Measurements from ENCODE around the gene SNTG2. TPM values are rescaled to one million over a fixed set of nuclear protein-coding genes. Genes with fewer than 3 reads are reported as not detected.
"Not testable (repeated sequence)": the region's sequence is repeated elsewhere in the genome, so short reads cannot be mapped to it uniquely, and the experiment has no call there.

The SNTG2 gene
- total and polyA plus RNA-seq, 2 donors (not counting 3 experiments of a cell fraction or from before 2014, with no cell fraction given) = not detected

DNA sequence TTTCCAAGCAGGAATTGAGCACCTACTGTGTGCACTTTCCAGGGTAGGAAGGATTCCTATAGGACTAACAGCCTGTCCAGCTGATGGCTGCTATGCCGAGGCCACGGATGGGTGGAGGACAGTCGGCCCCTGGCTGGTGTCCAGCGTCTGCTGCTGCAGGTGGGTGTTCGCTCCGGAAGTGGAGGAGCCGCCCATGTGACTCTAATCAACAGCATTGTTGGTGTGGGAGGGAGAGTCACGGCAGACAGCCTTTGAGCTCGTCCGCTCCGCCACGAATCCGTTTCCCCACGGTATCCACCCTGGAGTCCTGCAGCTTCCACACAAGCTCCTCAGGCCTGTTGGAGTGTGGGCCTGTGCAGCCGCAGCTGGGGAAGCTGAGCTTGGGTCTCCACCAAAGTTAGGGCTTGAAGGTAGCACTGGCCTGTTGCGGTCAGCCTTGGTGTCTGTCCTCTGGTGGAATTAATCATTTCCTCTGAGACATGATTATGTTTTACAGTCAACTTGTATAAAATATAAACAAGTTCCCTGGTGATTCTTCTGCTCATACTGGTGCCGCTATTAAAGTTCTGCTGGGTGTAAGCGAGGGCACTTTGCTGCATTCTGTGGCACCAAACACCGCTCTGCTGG is 276.7 kb downstream of the SNTG2 start:
- dilution Hi-C loops (cut with MboI; ENCODE audit: extremely low pct_ligation_motif_present, low sequenced_read_pairs) (no loop called here), intact Hi-C loops (cut with micrococcal nuclease) (no loop called here)
- Histone ChIP-seq H3K4me3 (replicated peaks in 1 of 3; ENCODE audit: insufficient read depth in 1 of 3, low read depth in 1 of 3, low read length in 3 of 3) (no peak overlapping the region), H3K9me1 (replicated peaks; ENCODE audit: control insufficient read depth, extremely low read depth, insufficient read depth, low read length) (no peaks in the 10 kb centered on the region), H3K4me1 (ENCODE audit: control insufficient read depth, extremely low read depth, insufficient read depth, low read length) (no peaks in the 10 kb centered on the region), H3K9me3 (replicated peaks; ENCODE audit: control insufficient read depth, insufficient read depth, low read length) (peaks cover 12% of the 10 kb centered on the region), H3K36me3 (ENCODE audit: control insufficient read depth in 2 of 2, extremely low read depth in 1 of 2, insufficient read depth in 2 of 2, low read length in 2 of 2) (no peaks in the 10 kb centered on the region), H3K4me2 (ENCODE audit: insufficient read depth, low read length) (no peak overlapping the region), H4K20me1 (replicated peaks; ENCODE audit: control insufficient read depth, extremely low read depth, insufficient read depth, low read length) (no peaks in the 10 kb centered on the region), H3K27me3 (ENCODE audit: control insufficient read depth in 2 of 2, insufficient read depth in 2 of 2, low read length in 2 of 2) (no peaks in the 10 kb centered on the region), H3K79me2 (ENCODE audit: control insufficient read depth, insufficient read depth, low read length) (no peaks in the 10 kb centered on the region), H3K9ac (replicated peaks; ENCODE audit: extremely low read depth, insufficient read depth, low read length) (no peak overlapping the region), H3K27ac (ENCODE audit: insufficient read depth, low read depth, low read length) (no peak overlapping the region), H2AFZ (ENCODE audit: low read depth, low read length) (no peak overlapping the region)
- DNase-seq (ENCODE audit: low read depth, low spot score) (no peak), FAIRE-seq (no peak)
- POLR2A ChIA-PET = no interaction called here
- no TSS peak for BruUV-seq (replicated peaks)
- CTCF ChIA-PET = no interaction called here
- TF ChIP-seq FOS (IDR thresholded peaks at IDR 0.05; ENCODE audit: borderline replicate concordance, insufficient read depth, low read length) = no peak
- no peak for TF ChIP-seq JUN (IDR thresholded peaks at IDR 0.05; ENCODE audit: borderline replicate concordance, insufficient read depth, insufficient read length, low read depth)
- no peak for TF ChIP-seq MYC (IDR thresholded peaks at IDR 0.05; ENCODE audit: low read depth, low read length)
- no peak for TF ChIP-seq EZH2 (IDR thresholded peaks at IDR 0.05; ENCODE audit: borderline replicate concordance, low read depth, low read length, severe bottlenecking)
- no peak for TF ChIP-seq POLR2AphosphoS5 (IDR thresholded peaks at IDR 0.05; ENCODE audit: insufficient read depth, low read depth, low read length)
- TF ChIP-seq POLR2A (IDR thresholded peaks at IDR 0.05; ENCODE audit: low read depth, low read length) = no peak
- TF ChIP-seq GATA2 (IDR thresholded peaks at IDR 0.05; ENCODE audit: insufficient read depth, insufficient read length, low read depth, low read length) = no peak
- TF ChIP-seq, protein P1, sequence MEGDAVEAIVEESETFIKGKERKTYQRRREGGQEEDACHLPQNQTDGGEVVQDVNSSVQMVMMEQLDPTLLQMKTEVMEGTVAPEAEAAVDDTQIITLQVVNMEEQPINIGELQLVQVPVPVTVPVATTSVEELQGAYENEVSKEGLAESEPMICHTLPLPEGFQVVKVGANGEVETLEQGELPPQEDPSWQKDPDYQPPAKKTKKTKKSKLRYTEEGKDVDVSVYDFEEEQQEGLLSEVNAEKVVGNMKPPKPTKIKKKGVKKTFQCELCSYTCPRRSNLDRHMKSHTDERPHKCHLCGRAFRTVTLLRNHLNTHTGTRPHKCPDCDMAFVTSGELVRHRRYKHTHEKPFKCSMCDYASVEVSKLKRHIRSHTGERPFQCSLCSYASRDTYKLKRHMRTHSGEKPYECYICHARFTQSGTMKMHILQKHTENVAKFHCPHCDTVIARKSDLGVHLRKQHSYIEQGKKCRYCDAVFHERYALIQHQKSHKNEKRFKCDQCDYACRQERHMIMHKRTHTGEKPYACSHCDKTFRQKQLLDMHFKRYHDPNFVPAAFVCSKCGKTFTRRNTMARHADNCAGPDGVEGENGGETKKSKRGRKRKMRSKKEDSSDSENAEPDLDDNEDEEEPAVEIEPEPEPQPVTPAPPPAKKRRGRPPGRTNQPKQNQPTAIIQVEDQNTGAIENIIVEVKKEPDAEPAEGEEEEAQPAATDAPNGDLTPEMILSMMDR (IDR thresholded peaks at IDR 0.05; ENCODE audit: extremely low read depth in 1 of 2, insufficient read depth in 1 of 2, low read depth in 1 of 2, low read length in 2 of 2) = no peak
- TF ChIP-seq, protein P2, sequence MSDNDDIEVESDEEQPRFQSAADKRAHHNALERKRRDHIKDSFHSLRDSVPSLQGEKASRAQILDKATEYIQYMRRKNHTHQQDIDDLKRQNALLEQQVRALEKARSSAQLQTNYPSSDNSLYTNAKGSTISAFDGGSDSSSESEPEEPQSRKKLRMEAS (IDR thresholded peaks at IDR 0.05; ENCODE audit: insufficient read depth, insufficient read length) = no peak

DNA sequence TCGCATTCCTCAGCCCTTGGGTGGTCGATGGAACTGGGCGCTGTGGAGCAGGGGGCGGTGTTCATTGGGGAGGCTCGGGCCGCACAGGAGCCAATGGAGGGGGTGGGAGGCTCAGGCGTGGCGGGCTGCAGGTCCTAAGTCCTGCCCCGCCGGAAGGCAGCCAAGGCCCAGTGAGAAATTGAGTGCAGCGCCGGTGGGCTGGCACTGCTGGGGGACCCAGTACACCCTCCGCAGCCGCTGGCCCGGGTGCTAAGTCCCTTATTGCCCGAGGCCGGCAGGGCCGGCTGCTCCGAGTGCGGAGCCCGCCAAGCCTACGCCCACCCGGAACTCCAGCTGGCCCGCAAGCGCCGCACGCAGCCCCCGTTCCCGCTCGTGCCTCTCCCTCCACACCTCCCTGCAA is 278.9 kb downstream of the SNTG2 start:
- H3K4me2 ChIP-seq (ENCODE audit: insufficient read depth, low read length); H3K79me2 ChIP-seq (ENCODE audit: control insufficient read depth, insufficient read depth, low read length); DNase-seq (ENCODE audit: low read depth, low spot score); H2AFZ ChIP-seq (ENCODE audit: low read depth, low read length); FAIRE-seq; H3K27ac ChIP-seq (ENCODE audit: insufficient read depth, low read depth, low read length); H3K4me3 ChIP-seq (replicated peaks in 1 of 3; ENCODE audit: insufficient read depth in 1 of 3, low read depth in 1 of 3, low read length in 3 of 3); H3K4me1 ChIP-seq (ENCODE audit: control insufficient read depth, extremely low read depth, insufficient read depth, low read length); dilution Hi-C loops (cut with MboI; ENCODE audit: extremely low pct_ligation_motif_present, low sequenced_read_pairs); BruUV-seq (replicated peaks); H3K9ac ChIP-seq (replicated peaks; ENCODE audit: extremely low read depth, insufficient read depth, low read length); H3K36me3 ChIP-seq (ENCODE audit: control insufficient read depth in 2 of 2, extremely low read depth in 1 of 2, insufficient read depth in 2 of 2, low read length in 2 of 2); POLR2A ChIA-PET; H4K20me1 ChIP-seq (replicated peaks; ENCODE audit: control insufficient read depth, extremely low read depth, insufficient read depth, low read length); CTCF ChIA-PET; H3K27me3 ChIP-seq (ENCODE audit: control insufficient read depth in 2 of 2, insufficient read depth in 2 of 2, low read length in 2 of 2); H3K9me1 ChIP-seq (replicated peaks; ENCODE audit: control insufficient read depth, extremely low read depth, insufficient read depth, low read length); intact Hi-C loops (cut with micrococcal nuclease); H3K9me3 ChIP-seq (replicated peaks; ENCODE audit: control insufficient read depth, insufficient read depth, low read length): not testable (repeated sequence)
